B cell (primary cell): Measurements from ENCODE around the gene ALDH1L2. TPM values are rescaled to one million over a fixed set of nuclear protein-coding genes. Genes with fewer than 3 reads are reported as not detected.

Experiments used
- ATAC-seq: fragments of 200-7000 bp; cut with Tn5 transposase; one replicate; pipeline ENCODE4 v1.10.0; 2021; ENCODE audit warnings: low read depth, mild to moderate bottlenecking, moderate number of reproducible peaks, moderate library complexity
- CTCF ChIA-PET: fragments of 350-600 bp; sonication (Branson Sonifier 250); formaldehyde crosslinking; loops from one replicate; lab custom pipeline; 2021; ENCODE audit warnings: antibody characterized with exemption, inconsistent platforms; lab: Charles Lee
- POLR2A ChIA-PET: fragments of 350-600 bp; sonication (Branson Sonifier 250); formaldehyde crosslinking; loops from one replicate; lab custom pipeline; 2021; ENCODE audit warnings: antibody characterized with exemption; lab: Charles Lee
- DNase-seq: peaks from one replicate; pipeline ENCODE4 v3.0.0; 2013
- H2AFZ ChIP-seq: 2 replicates; pipeline ENCODE4 v1.6.1; 2012; ENCODE audit warnings: mild to moderate bottlenecking, low read depth, low read length; ENCODE audit not compliant: insufficient read depth, poor library complexity, severe bottlenecking
- H3K27ac ChIP-seq, 2 donors: 1 replicate in 1 of 2; 2 replicates in 1 of 2; pipeline ENCODE4 v1.5.1; 2012 to 2013; ENCODE audit warnings: low read length in 2 of 2, mild to moderate bottlenecking in 2 of 2, moderate library complexity in 1 of 2
- H3K27me3 ChIP-seq, 4 experiments: fragments of 200-600 bp in 1 of 4; sonication (generic) in 1 of 4; replicated peaks in 1 of 4; 1 replicate in 2 of 4; 2 replicates in 2 of 4; pipeline versions ENCODE4 v1.6.1 to v1.7.0; 2013 to 2016; ENCODE audit warnings: low read length in 3 of 4, mild to moderate bottlenecking in 2 of 4, mixed read lengths in 1 of 4, moderate library complexity in 1 of 4; ENCODE audit not compliant: insufficient read depth in 4 of 4, control insufficient read depth in 3 of 4; ENCODE audit errors: control extremely low read depth in 1 of 4
- H3K36me3 ChIP-seq, 2 experiments: replicated peaks in 1 of 2; 1 replicate in 1 of 2; 2 replicates in 1 of 2; pipeline versions ENCODE4 v1.6.1 to v1.7.1; 2013; ENCODE audit warnings: low read length in 1 of 2; ENCODE audit not compliant: insufficient read depth in 2 of 2, control insufficient read depth in 1 of 2; ENCODE audit errors: control extremely low read depth in 1 of 2, extremely low read depth in 1 of 2
- H3K4me1 ChIP-seq, 2 donors: fragments of 200-600 bp in 1 of 2; sonication (generic) in 1 of 2; 1 replicate in 1 of 2; 2 replicates in 1 of 2; pipeline versions ENCODE4 v1.5.1 to v1.6.1; 2013 to 2017; ENCODE audit warnings: low read length in 2 of 2; ENCODE audit not compliant: control insufficient read depth in 2 of 2, insufficient read depth in 2 of 2
- H3K4me2 ChIP-seq: replicated peaks from 2 replicates; pipeline ENCODE3; 2012; ENCODE audit warnings: mild to moderate bottlenecking, low read depth, low read length; ENCODE audit not compliant: poor library complexity, severe bottlenecking
- H3K4me3 ChIP-seq, 5 experiments: fragments of 200-600 bp in 1 of 5; sonication (generic) in 1 of 5; 1 replicate in 3 of 5; 2 replicates in 2 of 5; pipeline versions ENCODE4 v1.5.1 to v1.7.0; 2011 to 2016; ENCODE audit warnings: low read length in 4 of 5, mild to moderate bottlenecking in 4 of 5, low read depth in 2 of 5, control low read depth in 1 of 5, moderate library complexity in 1 of 5; ENCODE audit not compliant: insufficient read depth in 1 of 5; ENCODE audit errors: control extremely low read depth in 1 of 5, extremely low read depth in 1 of 5
- H3K79me2 ChIP-seq: fragments of 200-600 bp; sonication (generic); one replicate; pipeline ENCODE4 v1.6.0; 2016; ENCODE audit warnings: low read length; ENCODE audit not compliant: control insufficient read depth, insufficient read depth
- H3K9ac ChIP-seq: fragments of 200-600 bp; sonication (generic); 2 replicates; pipeline ENCODE4 v1.6.1; 2017; ENCODE audit warnings: mild to moderate bottlenecking, low read length, moderate library complexity
- H3K9me3 ChIP-seq, 3 donors: one replicate each; pipeline versions ENCODE4 v1.6.1 to v1.7.1; 2013; ENCODE audit warnings: low read length in 2 of 3; ENCODE audit not compliant: control insufficient read depth in 2 of 3, insufficient read depth in 1 of 3; ENCODE audit errors: control extremely low read depth in 1 of 3
- H4K20me1 ChIP-seq: 2 replicates; pipeline ENCODE4 v1.6.0; 2012; ENCODE audit warnings: mild to moderate bottlenecking, low read length; ENCODE audit not compliant: insufficient read depth, control insufficient read depth, poor library complexity, severe bottlenecking
- H3K27ac Mint-ChIP-seq: one replicate; pipeline ENCODE4 v1.8.0; 2021; ENCODE audit warnings: mixed read lengths
- H3K27me3 Mint-ChIP-seq: one replicate; pipeline ENCODE4 v1.8.0; 2021; ENCODE audit warnings: mixed read lengths
- H3K4me1 Mint-ChIP-seq: one replicate; pipeline ENCODE4 v1.8.0; 2021; ENCODE audit warnings: mixed read lengths
- H3K4me3 Mint-ChIP-seq: one replicate; pipeline ENCODE4 v1.8.0; 2021; ENCODE audit warnings: mixed read lengths
- H3K9me3 Mint-ChIP-seq: one replicate; pipeline ENCODE4 v1.8.0; 2022; ENCODE audit warnings: mixed read lengths; ENCODE audit not compliant: insufficient read depth
- EZH2 ChIP-seq: IDR thresholded peaks from 2 replicates; pipeline ENCODE4 v1.6.1; 2012; ENCODE audit warnings: borderline replicate concordance, low read depth, mild to moderate bottlenecking, moderate library complexity, low read length; ENCODE audit not compliant: insufficient read depth, poor library complexity, severe bottlenecking
- WGBS: methylation state at CpG from one replicate; pipeline ENCODE4 v1.1.5; 2013; ENCODE audit warnings: missing lambda C conversion rate; ENCODE audit not compliant: insufficient coverage; 5-methylcytosine and 5-hydroxymethylcytosine counted together
- intact Hi-C: fragments of 100-400 bp; cut with micrococcal nuclease; formaldehyde crosslinking; loops from one replicate; pipeline ENCODE4 v1.10.0; 2022
- polyA plus RNA-seq: library from polyadenylated mRNA; depleted of rRNA; stranded (reverse); fragments of >200 nt; gene quantifications from 2 replicates; pipeline ENCODE4 v1.2.3, GENCODE V29; 2012
- total RNA-seq, 2 donors: library from RNA; stranded (reverse); fragments of 120-200 nt in 1 of 2; gene quantifications; 1 replicate in 1 of 2; 2 replicates in 1 of 2; pipeline versions ENCODE4 v1.2.3 to v1.2.4, GENCODE V29; 2013 to 2022
- TF ChIP-seq, protein P1 (sequence below): fragments of 200-600 bp; IDR thresholded peaks from one replicate; pipeline ENCODE4 v1.8.0; 2022; ENCODE audit warnings: antibody characterized with exemption, mild to moderate bottlenecking

ALDH1L2 gene
- total and polyA plus RNA-seq, 2 donors (not counting 1 experiment from before 2014, with no cell fraction given), result 0.04 to 0.32 TPM

DNA sequence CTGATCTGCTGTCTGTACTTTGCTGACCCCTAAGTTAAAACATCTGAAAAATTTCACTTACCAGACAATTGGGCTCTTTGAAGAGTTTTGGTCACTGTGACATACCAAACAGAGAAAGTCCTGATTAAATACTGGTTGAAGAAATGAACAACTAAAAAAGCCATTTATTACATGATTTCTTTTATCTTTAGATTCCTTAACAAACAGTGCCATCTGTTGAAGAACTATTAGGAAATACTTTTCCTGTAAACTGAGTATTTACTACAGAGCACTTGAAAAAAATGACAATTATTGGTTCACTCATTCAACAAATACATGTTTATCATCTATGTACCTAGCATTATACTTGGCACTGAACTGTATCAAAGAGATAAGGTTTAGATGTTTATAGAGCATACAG is 16.7 kb upstream of the ALDH1L2 start:
- Histone ChIP-seq H4K20me1 (no peaks in the 10 kb centered on the region), H3K9me3 (peaks cover 2 to 7% (median 4%) of the 10 kb centered on the region in 3 donors), H3K27me3 (peaks cover 0 to 6% (median 0%) of the 10 kb centered on the region in 4 experiments), H3K4me3 (no peak overlapping the region), H3K36me3 (no peaks in the 10 kb centered on the region), H3K79me2 (no peaks in the 10 kb centered on the region), H2AFZ (no peak overlapping the region), H3K4me1 (peaks cover 0 to 3% of the 10 kb centered on the region in 2 donors), H3K27ac (no peak overlapping the region), H3K4me2 (no peak overlapping the region), H3K9ac (no peak overlapping the region)
- Mint-ChIP-seq H3K4me3 (no peak overlapping the region), H3K27me3 (peaks cover 21% of the 10 kb centered on the region), H3K27ac (no peak overlapping the region), H3K4me1 (peaks cover 1% of the 10 kb centered on the region), H3K9me3 (peaks cover 3% of the 10 kb centered on the region)
- DNase-seq (no peak), ATAC-seq (no peak)
- ChIA-PET POLR2A (no interaction called here), CTCF (interaction anchor here (1.7 kb wide), 1 partner anchor 719 kb away, joined by 6 read pairs; no protein-coding TSS in a partner anchor)
- intact Hi-C loops, result no loop called here
- TF ChIP-seq, protein P1, sequence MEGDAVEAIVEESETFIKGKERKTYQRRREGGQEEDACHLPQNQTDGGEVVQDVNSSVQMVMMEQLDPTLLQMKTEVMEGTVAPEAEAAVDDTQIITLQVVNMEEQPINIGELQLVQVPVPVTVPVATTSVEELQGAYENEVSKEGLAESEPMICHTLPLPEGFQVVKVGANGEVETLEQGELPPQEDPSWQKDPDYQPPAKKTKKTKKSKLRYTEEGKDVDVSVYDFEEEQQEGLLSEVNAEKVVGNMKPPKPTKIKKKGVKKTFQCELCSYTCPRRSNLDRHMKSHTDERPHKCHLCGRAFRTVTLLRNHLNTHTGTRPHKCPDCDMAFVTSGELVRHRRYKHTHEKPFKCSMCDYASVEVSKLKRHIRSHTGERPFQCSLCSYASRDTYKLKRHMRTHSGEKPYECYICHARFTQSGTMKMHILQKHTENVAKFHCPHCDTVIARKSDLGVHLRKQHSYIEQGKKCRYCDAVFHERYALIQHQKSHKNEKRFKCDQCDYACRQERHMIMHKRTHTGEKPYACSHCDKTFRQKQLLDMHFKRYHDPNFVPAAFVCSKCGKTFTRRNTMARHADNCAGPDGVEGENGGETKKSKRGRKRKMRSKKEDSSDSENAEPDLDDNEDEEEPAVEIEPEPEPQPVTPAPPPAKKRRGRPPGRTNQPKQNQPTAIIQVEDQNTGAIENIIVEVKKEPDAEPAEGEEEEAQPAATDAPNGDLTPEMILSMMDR, result no peak
- TF ChIP-seq EZH2, result no peak

DNA sequence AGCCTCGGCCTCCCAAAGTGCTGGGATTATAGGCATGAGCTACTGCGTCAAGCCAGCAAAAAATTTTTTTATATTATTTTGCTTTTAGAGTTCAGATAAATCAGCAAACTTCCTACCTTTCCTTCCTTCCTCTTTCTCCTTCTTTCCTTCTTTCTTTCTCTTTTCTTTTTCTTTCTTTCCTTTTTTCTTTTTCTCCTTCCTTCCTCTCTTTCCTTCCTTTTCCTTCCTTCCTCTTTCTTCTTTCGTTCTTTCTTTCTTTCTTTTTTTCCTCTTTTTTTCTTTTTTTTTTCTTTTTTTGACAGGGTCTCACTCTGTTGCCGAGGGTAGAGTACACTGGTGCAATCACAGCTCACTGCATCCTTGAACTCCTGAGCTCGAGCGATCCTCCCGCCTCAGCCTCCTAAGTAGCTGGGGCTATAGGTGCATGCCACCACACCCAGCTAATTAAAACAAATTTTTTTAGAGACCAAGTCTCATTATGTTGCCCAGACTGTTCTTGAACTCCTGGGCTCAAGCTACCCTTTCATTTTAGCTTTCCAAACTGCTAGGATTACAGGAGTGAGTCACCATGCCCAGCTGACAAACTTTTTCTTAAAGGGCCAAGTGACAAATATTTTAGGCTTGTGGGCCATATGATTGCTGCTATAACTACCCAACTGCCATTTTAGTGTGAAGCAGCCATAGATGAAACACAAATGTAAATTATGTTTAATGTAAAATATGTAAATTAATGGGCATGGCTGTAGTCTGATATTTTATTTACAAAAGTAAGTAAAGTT is 16.1 kb upstream of the ALDH1L2 start:
- Histone ChIP-seq H3K9me3 (peaks cover 3 to 9% (median 7%) of the 10 kb centered on the region in 3 donors), H3K27me3 (peaks cover 0 to 6% (median 0%) of the 10 kb centered on the region in 4 experiments), H3K9ac (no peak overlapping the region), H3K4me1 (peaks cover 0 to 3% of the 10 kb centered on the region in 2 donors), H3K79me2 (no peaks in the 10 kb centered on the region), H2AFZ (no peak overlapping the region), H3K4me2 (no peak overlapping the region), H3K27ac (no peak overlapping the region), H4K20me1 (no peaks in the 10 kb centered on the region), H3K4me3 (no peak overlapping the region), H3K36me3 (no peaks in the 10 kb centered on the region)
- Mint-ChIP-seq H3K27me3 (peaks cover 21% of the 10 kb centered on the region), H3K4me1 (peaks cover 1% of the 10 kb centered on the region), H3K27ac (no peak overlapping the region), H3K4me3 (no peak overlapping the region), H3K9me3 (peaks cover 8% of the 10 kb centered on the region)
- WGBS, result 62% methylated on average over 2 of the region's 7 CpGs
- POLR2A ChIA-PET, result no interaction called here
- DNase-seq (no peak), ATAC-seq (no peak)
- no peak for TF ChIP-seq EZH2
- TF ChIP-seq, protein P1, result peak; percentile 23
- intact Hi-C loops, result no loop called here
- CTCF ChIA-PET, result no interaction called here
